HEK293T (cell line): ENCODE results near the gene GATAD2A.

Source experiments
- ARNT ChIP-seq: fragments of 450-650 bp; IDR thresholded peaks from 2 replicates; pipeline ENCODE4 v1.6.1; 2017; ENCODE audit warnings: mild to moderate bottlenecking
- BHLHE40 ChIP-seq: fragments of 450-650 bp; IDR thresholded peaks from 2 replicates; pipeline ENCODE4 v1.6.1; 2016; ENCODE audit warnings: mild to moderate bottlenecking, moderate library complexity, borderline replicate concordance
- CTBP1 ChIP-seq: fragments of 450-650 bp; IDR thresholded peaks from 2 replicates; pipeline ENCODE4 v1.6.1; 2016; ENCODE audit warnings: borderline replicate concordance
- ELF4 ChIP-seq: fragments of 450-650 bp; IDR thresholded peaks from 2 replicates; pipeline ENCODE4 v1.6.1; 2017; ENCODE audit warnings: antibody characterized with exemption
- FOXK2 ChIP-seq: fragments of 450-650 bp; IDR thresholded peaks from 2 replicates; pipeline ENCODE4 v1.6.1; 2016; ENCODE audit warnings: mild to moderate bottlenecking
- FOXM1 ChIP-seq: fragments of 450-650 bp; IDR thresholded peaks from 2 replicates; pipeline ENCODE4 v1.6.1; 2017; ENCODE audit warnings: mild to moderate bottlenecking, borderline replicate concordance
- L3MBTL2 ChIP-seq: fragments of 450-650 bp; conservative IDR thresholded peaks from 2 replicates; pipeline ENCODE4 v1.6.1; 2016; ENCODE audit warnings: mild to moderate bottlenecking
- NFRKB ChIP-seq: fragments of 450-650 bp; IDR thresholded peaks from 2 replicates; pipeline ENCODE4 v1.6.1; 2016; ENCODE audit warnings: mild to moderate bottlenecking, moderate library complexity
- PKNOX1 ChIP-seq: fragments of 450-650 bp; IDR thresholded peaks from 2 replicates; pipeline ENCODE4 v1.6.1; 2016
- SP1 ChIP-seq: fragments of 450-650 bp; IDR thresholded peaks from 2 replicates; pipeline ENCODE4 v1.6.1; 2017
- SUZ12 ChIP-seq: fragments of 450-650 bp; IDR thresholded peaks from 2 replicates; pipeline ENCODE4 v1.6.1; 2016; ENCODE audit warnings: mild to moderate bottlenecking
- TARDBP ChIP-seq: fragments of 450-650 bp; IDR thresholded peaks from 2 replicates; pipeline ENCODE4 v1.6.1; 2016

GRCh38 chr19:19445288-19445687 lies 39.8 kb downstream of the GATAD2A start:
- TF ChIP-seq FOXM1, result no peak
- TF ChIP-seq TARDBP, result no peak
- TF ChIP-seq SP1, result no peak
- TF ChIP-seq L3MBTL2, result no peak
- TF ChIP-seq PKNOX1, result no peak
- TF ChIP-seq ARNT, result no peak
- no peak for TF ChIP-seq NFRKB
- no peak for TF ChIP-seq SUZ12
- TF ChIP-seq FOXK2, result no peak
- TF ChIP-seq ELF4, result no peak
- no peak for TF ChIP-seq CTBP1
- TF ChIP-seq BHLHE40, result no peak
